BJ (cell line): Measurements from ENCODE around the gene PHTF2. TPM values are rescaled to one million over a fixed set of nuclear protein-coding genes. Genes with fewer than 3 reads are reported as not detected.

ENCODE experiments used
- CTCF ChIA-PET: fragments of 350-600 bp; formaldehyde crosslinking; extraction: SDS; loops from one replicate; lab custom pipeline; 2021; ENCODE audit warnings: antibody characterized with exemption, inconsistent platforms; lab: Yijun Ruan, JAX
- POLR2A ChIA-PET: fragments of 300-600 bp; sonication (Branson Sonifier 250); formaldehyde crosslinking; extraction: SDS; loops from one replicate; lab custom pipeline; 2021; ENCODE audit warnings: antibody characterized with exemption; lab: Charles Lee
- DNase-seq: peaks from one replicate; pipeline ENCODE4 v3.0.0-alpha.2; 2011; ENCODE audit warnings: low read depth
- H3K27me3 ChIP-seq: 2 replicates; pipeline ENCODE4 v1.6.0; 2011; ENCODE audit warnings: low read length; ENCODE audit not compliant: control insufficient read depth, insufficient read depth
- H3K36me3 ChIP-seq: 2 replicates; pipeline ENCODE4 v1.5.1; 2011; ENCODE audit warnings: low read length; ENCODE audit not compliant: control insufficient read depth, insufficient read depth
- H3K4me3 ChIP-seq: 2 replicates; pipeline ENCODE4 v1.5.1; 2011; ENCODE audit warnings: low read depth, mild to moderate bottlenecking, control low read depth, low read length
- polyA plus RNA-seq: library from polyadenylated mRNA; depleted of rRNA; stranded (reverse); fragments of >200 nt; gene quantifications from 2 replicates; pipeline ENCODE4 v1.2.3, GENCODE V29; 2011
- TF ChIP-seq, protein P1 (sequence below): IDR thresholded peaks from 2 replicates; pipeline ENCODE4 v1.5.1; 2011; ENCODE audit warnings: low read depth, mild to moderate bottlenecking, control low read depth, inconsistent platforms, low read length, moderate library complexity; ENCODE audit not compliant: insufficient read depth

The PHTF2 gene
- polyA plus RNA-seq, 1 experiment = 27.8 TPM

DNA sequence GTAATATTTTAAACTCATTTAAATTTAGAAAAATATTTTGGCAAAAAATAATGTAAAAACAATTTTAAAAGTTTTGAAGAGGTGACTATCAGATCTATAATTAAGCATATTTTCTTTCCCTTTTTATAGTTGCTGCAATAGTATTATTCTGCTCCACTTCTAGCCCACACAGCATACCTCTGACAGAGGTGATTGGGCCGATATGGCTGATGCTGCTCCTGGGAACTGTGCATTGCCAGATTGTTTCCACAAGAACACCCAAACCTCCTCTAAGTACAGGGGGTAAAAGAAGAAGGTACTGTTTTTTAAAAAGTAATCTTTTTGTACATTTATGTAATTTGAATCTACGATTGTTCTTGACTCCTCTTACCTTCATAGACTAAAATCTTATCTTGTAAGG is 110.1 kb downstream of the PHTF2 start:
- DNase-seq = no peak
- Histone ChIP-seq H3K27me3 (no peaks in the 10 kb centered on the region), H3K4me3 (no peak overlapping the region), H3K36me3 (no peaks in the 10 kb centered on the region; the same call in none of the 2 replicates)
- TF ChIP-seq, protein P1, sequence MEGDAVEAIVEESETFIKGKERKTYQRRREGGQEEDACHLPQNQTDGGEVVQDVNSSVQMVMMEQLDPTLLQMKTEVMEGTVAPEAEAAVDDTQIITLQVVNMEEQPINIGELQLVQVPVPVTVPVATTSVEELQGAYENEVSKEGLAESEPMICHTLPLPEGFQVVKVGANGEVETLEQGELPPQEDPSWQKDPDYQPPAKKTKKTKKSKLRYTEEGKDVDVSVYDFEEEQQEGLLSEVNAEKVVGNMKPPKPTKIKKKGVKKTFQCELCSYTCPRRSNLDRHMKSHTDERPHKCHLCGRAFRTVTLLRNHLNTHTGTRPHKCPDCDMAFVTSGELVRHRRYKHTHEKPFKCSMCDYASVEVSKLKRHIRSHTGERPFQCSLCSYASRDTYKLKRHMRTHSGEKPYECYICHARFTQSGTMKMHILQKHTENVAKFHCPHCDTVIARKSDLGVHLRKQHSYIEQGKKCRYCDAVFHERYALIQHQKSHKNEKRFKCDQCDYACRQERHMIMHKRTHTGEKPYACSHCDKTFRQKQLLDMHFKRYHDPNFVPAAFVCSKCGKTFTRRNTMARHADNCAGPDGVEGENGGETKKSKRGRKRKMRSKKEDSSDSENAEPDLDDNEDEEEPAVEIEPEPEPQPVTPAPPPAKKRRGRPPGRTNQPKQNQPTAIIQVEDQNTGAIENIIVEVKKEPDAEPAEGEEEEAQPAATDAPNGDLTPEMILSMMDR = no peak
- ChIA-PET POLR2A (no interaction called here), CTCF (no interaction called here)

- ChIA-PET POLR2A (no interaction called here), CTCF (no interaction called here)
Observed at GRCh38 chr7:77910124-77910523, 111.6 kb downstream of the PHTF2 start.

GRCh38 chr7:77912293-77912692 is 113.7 kb downstream of the PHTF2 start:
- CTCF ChIA-PET = interaction anchor here (0.6 to 1.2 kb wide), 3 partner anchors 12 to 262 kb away, joined by 3 to 4 read pairs (median 3); no protein-coding TSS in a partner anchor
- H3K4me3 ChIP-seq = no peak overlapping the region
- DNase-seq = no peak
- H3K36me3 ChIP-seq = no peaks in the 10 kb centered on the region; the same call in 1 of the 2 replicates
- POLR2A ChIA-PET = no interaction called here
- TF ChIP-seq, protein P1 = no peak
- no peaks in the 10 kb centered on the region for H3K27me3 ChIP-seq

More at GRCh38 chr7:77910124-77910523, 111.6 kb downstream of the PHTF2 start:
- TF ChIP-seq, protein P1 = no peak
- Histone ChIP-seq H3K36me3 (no peaks in the 10 kb centered on the region; the same call in none of the 2 replicates), H3K4me3 (no peak overlapping the region), H3K27me3 (no peaks in the 10 kb centered on the region)
- DNase-seq = no peak

- no peaks in the 10 kb centered on the region; the same call in 1 of the 2 replicates for H3K36me3 ChIP-seq
- no peaks in the 10 kb centered on the region for H3K27me3 ChIP-seq
- no peak for DNase-seq
- POLR2A ChIA-PET = no interaction called here
- H3K4me3 ChIP-seq = no peak overlapping the region
- TF ChIP-seq, protein P1 = no peak
- CTCF ChIA-PET = no interaction called here
Observed at GRCh38 chr7:77913977-77914607, 115.5 kb downstream of the PHTF2 start.

GRCh38 chr7:77917500-77918262 is 119.1 kb downstream of the PHTF2 start:
- POLR2A ChIA-PET = interaction anchor here (0.6 kb wide), 1 partner anchor 1375 kb away, joined by 3 read pairs; no protein-coding TSS in a partner anchor
- TF ChIP-seq, protein P1 = no peak
- no peak for DNase-seq
- CTCF ChIA-PET = no interaction called here
- Histone ChIP-seq H3K4me3 (no peak overlapping the region), H3K27me3 (no peaks in the 10 kb centered on the region), H3K36me3 (no peaks in the 10 kb centered on the region)
